Measurements from ENCODE around the gene MYO16.

Gene MYO16

DNA sequence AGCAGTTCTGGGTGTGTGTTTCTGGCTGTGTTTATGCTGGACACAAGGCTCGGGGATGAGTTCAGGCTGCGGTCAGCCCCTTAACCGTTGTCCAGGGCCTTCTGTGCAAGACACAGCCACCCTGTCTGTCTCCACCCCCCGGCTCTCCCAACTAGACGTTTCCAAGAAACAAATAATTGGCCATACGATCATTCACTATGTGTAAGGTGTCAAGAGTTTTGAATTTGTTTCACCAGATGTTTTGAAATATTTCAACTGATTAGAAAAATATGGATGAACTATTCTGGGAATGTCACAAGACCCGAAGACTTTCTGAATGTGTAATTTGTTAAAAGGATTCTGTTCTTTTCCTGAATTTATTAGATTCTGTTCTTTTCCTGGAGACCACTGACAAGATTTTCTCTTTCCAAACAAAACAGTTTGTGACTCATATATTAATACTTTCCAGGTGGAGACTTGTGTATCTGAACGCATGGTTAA lies 318.2 kb downstream of the MYO16 start:
- DNase-seq: no peak

DNA sequence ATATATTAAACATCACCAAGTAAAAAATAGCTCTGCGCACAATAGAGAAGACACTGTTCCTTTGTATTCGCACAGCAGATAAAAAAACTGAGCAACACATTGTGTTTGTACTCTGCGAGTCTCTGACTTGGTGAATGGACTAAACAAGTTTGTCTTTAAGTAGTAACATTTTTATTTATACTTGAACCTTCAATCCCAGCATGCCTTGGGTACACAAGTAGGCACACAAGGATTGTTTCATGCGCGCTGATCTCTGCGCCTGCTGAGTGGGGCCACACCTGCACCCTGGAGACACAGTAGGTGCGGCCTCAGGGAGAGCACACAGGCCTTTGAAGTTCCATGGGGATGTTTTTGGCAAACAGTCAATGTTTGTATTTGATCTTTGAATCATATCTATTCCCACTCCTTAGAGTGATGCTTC lies 318.9 kb downstream of the MYO16 start:
- no peak for DNase-seq

- peak; percentile 33 for DNase-seq
These were observed 321.1 kb downstream of the MYO16 start for GRCh38 chr13:108950333-108951010.

DNA sequence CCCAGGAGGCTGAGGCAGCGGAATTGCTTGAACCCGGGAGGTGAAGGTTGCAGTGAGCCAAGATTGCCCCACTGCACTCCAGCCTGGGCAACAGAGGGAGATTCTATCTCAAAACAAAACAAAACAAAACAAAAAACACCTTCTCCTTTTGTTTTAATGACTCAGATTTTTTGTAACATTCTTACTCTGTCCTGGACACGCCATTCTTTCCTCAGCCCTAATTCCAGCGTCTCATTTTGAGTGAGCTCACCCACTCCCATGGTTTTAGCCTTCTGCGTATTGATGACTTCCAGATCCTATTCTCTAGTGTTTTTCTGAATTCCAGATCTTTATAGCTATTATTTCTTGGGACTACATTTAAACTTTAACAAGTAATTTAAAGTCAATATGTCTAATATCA lies 326.3 kb downstream of the MYO16 start:
- no peak for DNase-seq

DNA sequence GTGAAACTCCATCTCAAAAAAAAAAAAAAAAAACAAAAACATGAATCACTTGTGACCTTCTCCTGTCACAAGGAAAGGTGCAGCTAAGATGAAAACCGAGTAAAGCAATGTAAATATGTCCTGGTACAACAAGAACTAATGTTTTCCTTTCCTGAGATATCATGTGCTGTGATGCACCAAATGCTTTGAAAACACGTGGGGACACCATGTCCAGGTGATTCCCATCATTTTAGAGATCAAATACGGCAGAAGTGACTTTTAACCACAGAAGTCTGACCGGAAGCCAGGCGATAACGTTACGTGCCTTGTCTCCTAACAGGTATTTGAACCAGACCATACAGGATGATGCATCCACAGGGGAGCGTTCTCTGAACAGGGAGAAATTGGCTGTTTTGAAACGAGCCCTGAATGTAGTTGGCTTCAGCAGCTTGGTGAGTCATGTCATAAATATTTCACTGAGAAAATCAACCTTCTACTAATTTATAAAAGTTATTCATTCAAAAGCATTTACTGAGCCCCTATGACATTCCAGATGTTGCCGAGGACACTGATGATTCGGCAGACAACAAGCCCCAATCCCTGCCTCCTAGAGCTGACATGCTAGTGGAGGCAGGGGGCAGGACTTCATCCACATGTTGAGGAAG lies 328.1 kb downstream of the MYO16 start:
- DNase-seq: peak; percentile 89

DNA sequence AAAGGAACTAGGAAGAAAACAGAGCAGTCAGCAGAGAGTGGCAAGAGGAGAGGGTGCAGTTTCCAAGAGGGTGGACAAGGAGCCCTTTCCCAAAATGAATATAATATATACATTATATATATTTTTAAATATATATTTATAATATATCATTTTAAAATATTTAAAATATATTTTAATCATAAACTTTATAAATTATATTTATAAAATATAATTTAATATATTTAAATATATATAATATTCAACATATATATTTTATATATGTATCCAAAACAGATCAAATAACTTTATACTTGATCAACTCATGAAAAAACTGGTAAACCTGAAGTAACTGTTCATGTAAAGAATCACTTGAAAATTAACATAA lies 328.6 kb downstream of the MYO16 start:
- no peak for DNase-seq

DNA sequence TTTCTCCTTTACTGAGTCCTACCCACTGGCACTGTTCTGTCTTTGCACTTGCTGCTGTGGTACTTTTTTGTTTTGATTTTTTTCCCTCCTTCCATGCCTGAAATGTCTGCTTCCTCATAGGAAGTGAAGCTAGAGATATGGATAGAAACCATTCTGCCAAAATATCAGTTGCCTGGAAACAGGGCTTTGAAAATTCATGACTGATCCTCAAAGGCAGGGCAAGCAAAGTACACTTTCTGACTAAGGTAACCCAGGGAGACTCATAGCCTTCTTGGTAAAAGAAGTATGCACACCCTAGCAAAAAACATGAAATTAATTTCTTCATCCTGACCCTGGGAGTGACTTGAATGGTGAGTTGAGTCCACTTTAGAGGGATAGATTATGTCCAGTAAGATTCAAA lies 329.8 kb downstream of the MYO16 start:
- DNase-seq: no peak

DNA sequence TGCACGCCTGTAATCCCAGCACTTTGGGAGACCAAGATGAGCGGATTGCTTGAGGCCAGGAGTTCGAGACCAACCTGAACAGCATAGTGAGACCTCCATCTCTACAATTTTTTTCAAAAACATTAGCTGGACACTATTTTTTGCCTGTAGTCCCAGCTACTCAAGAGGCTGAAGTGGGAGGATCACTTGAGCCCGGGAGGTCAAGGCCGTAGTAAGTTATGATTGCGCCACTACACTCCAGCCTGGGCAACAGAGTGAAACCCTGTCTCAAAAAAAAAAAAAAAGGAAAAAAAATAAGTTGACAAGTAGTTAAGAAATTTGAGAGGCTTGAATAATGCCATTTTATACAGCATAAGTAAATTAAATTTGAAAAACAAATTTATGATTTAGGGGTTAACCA lies 330.6 kb downstream of the MYO16 start:
- DNase-seq: no peak

DNA sequence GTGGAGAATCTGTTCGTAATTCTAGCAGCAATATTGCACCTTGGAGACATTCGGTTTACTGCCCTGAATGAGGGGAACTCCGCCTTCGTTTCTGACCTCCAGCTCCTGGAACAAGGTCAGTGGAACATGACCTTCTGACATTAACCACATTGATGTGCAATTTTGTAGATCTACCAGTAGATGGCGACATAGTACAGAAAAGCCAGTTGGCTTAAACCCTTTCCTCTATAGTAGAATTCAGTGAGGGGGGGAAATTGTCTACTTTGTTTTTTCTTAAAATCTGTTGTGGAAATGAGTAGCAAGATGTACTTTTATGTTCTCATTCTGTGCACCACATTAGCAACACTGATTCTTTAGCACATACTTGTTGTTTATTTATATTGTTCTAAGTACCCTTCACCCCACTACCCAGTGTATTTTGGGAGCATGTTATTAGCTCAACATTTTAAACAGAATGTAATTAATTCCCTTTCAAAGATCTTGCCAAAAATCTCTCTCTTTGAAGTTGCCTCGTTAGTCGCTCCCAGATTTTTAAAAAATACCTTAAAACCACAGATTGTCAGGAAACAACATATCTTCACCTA lies 332.2 kb downstream of the MYO16 start:
- DNase-seq: peak; percentile 39

DNA sequence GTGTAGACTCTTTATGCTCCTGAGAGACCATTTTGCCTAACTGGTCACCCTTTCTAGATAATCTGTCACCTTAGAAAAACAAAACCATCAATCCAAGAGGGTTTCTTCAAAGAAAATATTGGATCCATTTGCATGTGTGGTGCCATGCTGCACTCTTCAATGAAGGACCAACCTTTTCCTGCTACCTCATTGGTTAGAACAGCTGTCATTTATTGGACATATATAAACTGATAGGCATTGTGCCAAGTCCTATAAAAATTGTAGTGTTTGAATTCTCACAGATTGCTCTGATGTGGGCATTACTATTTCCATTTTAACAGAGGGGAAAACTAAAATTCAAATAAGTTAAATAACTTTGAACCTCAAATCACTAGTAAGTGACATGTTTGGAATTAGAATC lies 333.2 kb downstream of the MYO16 start:
- DNase-seq: no peak

- DNase-seq: no peak
These were observed 333.9 kb downstream of the MYO16 start for GRCh38 chr13:108963276-108963810.

- peak; percentile 51 for DNase-seq
These were observed 334.6 kb downstream of the MYO16 start for GRCh38 chr13:108963846-108964600.

DNA sequence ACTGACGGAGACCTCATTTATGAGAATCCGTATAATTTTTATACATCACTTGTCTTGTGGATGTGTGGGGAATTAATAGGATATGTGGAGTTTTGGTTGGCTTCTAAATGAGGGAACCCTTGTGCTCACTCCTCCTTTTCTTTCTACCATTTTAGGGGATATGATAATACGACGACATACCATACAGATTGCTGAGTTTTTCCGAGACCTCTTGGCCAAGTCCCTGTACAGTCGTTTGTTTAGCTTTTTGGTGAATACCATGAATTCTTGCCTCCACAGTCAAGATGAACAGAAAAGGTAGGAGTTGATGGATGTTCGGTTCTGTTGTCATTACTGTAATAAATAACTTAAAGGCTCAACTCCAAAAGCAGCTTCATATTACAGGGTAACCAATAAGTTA lies 335.2 kb downstream of the MYO16 start:
- DNase-seq: no peak

DNA sequence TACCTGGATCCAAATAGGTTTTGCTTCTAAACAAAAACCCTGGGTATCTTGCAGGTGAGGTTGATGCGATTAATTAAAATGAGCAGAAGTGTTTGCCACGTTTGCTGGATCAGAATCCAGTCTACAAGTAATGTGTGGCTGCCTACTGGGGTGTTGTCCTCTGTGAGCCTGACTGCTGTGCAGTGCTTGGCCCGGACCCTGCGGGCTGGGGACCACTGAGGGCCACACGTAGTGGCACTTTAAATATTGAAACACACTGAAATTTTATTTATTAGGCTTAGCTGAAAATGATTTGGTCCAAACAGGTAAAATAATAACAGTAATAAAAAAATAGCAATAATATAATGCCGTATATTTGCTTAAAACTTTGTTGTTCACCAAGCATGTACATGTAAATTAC lies 338.0 kb downstream of the MYO16 start:
- DNase-seq: no peak

DNA sequence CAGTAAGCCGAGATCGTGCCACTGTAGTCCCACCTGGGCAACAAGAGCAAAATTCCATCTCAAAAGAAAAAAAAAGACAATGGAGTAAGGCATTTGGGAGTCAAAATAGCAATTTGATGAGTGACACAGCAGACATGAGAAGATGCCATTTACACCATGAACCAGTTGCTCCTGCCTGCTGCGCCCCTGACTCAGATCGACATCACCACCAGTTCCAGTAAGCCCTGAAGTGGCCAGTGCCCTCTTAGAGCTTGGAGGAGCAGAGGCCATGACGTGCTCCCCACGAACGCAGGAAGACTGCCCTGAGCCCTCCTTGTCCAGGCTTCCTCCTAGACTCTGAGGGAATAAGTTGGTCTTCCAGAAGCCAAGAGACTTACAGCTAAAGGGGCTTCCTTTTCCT lies 339.2 kb downstream of the MYO16 start:
- DNase-seq: no peak

DNA sequence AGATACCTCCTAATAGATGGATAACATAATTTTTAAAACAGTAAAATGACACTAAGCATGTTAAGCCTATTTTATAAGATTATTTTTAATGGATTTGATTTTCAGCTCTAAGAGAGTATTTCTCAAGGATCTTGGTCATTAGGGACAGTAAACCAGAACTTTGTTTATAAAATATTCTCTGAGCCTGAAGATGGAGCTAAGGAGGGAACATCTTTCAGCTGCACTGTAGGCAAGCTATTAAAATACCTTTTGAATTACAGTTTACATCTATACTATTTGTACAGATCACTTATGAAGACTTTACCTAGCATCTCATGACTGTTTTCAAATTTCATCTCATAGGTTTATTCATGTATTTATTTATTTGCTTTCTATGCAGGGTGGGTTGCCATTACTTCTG lies 345.3 kb downstream of the MYO16 start:
- DNase-seq: no peak

DNA sequence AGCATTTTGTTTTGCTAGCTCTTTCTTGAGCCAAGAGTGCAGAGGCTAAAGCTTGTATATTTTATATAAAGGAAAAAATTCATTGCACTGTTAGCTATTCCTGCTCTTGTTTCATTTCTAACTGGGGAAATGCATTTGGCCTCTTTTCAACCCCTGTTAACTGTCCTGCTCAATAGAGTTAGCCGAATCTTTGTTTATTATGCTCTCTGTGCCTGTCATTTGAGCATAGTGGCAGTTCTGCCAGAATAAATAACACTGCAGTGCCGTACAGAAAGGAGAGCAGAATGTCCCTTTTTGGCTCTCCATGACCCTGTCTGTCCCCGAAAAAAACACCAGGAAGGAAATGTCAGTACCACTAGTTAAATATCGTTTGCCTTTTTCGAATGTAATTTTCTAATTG lies 350.8 kb downstream of the MYO16 start:
- DNase-seq: no peak

- DNase-seq: no peak
These were observed 352.0 kb downstream of the MYO16 start for GRCh38 chr13:108981407-108981806.

GRCh38 chr13:108983273-108983672 lies 353.9 kb downstream of the MYO16 start:
- DNase-seq: no peak

GRCh38 chr13:108984251-108984920 lies 355.0 kb downstream of the MYO16 start:
- no peak for DNase-seq

DNA sequence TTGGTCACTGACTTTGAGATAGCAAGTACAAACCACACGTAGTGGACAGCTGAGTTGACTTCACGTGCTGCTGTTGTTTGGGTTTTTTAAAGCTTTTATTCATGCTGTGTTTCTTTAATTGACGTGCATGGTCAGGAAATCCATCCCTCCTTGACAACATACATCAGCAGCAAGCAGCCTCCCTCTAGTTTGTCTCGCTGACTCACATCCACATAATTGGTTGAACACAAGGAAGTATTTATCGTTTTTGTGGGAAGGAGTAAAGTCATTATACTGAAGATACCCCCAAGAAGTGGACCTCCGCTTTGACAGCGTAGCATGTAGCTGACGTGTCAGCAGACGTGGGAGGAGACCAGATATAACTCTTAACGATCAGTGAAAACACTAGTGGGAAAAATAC lies 355.8 kb downstream of the MYO16 start:
- DNase-seq: no peak

DNA sequence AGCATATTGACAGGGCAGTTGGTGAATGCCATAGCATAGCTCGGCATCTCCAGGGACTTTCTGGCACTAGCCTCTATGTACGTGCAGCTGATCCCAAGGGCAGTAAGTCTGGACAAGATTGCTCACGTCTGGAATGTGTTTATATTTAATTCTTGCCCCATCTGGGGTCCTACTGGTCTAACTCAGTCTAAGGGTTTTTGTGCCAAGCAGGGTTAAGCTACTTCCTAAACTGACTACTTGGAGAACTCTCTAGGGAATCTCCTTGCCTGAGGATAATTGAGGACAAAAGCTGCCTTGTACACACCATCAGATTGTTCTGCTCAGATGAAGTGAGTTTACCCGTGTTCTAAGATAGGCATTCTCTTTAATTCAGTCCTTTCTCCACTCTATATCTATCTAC lies 358.1 kb downstream of the MYO16 start:
- no peak for DNase-seq

DNA sequence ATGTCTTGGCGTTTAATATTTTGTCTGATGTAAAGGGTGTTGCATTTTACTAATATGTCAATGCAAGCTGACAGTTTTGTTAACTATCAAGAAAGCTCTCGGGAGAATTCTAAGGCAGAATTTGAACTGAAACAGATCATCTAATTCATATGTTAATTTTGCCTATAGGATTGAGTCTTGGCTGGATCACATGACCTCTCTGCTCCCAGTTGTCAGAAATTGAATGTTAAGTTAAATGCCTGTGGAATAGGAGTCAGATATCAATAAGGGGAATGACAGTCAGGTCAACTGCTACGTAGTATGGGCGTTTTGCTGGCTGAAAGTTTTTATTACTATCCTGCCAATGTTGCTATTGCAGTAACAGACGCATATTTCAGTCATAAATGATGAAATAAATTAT lies 358.5 kb downstream of the MYO16 start:
- DNase-seq: no peak

Data from kidney glomerular epithelial cell (primary cell).